Inflammatory macrophage (primary cell): ENCODE measurements around the gene PLA2G2F.
A peak's percentile ranks its signal among the peaks of the same experiment; 100 is the strongest.

Source experiments
- DNase-seq, 2 donors: peaks; one replicate each; pipeline ENCODE4 v3.0.0-alpha.2; 2020 to 2022

Gene PLA2G2F

GRCh38 chr1:20143318-20143717 is 4.2 kb downstream of the PLA2G2F start:
- DNase-seq: no peak

DNA sequence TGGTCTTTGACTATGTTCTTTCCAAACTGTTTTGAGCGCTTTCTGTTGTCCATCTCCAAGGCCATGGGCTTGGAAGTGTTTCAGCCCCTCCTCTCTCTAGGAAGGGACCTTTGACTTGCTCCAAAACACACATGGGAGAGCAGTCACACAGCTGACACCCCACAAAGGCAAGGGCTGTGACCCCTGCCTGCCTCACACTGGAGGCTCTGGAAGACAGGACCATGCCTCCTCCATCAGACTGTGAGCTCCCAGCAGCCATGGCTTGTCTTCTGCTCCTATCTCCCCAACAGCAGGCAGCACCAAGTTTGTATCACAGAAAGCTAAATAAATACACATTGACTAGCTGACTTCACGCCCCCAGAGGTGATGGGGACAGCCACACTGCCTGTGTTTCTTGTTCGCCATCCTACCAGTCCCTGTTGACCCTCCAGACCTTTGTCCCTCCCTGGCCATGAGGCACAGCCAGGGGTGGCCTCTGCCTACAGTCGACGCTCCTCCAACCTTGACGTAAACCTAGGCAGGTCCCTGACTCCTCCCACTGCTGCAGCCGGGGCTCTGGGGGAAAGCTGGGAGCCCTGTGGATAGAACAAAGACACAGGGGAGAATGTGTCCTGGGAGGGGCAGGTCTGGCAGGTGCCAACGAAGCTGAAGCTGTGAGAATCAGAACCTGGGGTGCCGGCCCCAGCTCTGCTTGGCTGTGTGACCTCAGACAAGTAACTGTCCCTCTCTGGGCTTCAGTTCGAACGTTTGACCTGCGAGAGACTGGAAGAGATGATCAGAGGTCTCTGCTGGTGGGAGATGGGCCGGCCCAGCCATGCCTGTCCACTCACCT is 4.8 kb downstream of the PLA2G2F start:
- no peak for DNase-seq

- DNase-seq: no peak
Observed at GRCh38 chr1:20147846-20148570, 8.9 kb downstream of the PLA2G2F start.

GRCh38 chr1:20148571-20149500 is 9.7 kb downstream of the PLA2G2F start:
- DNase-seq: no peak

DNA sequence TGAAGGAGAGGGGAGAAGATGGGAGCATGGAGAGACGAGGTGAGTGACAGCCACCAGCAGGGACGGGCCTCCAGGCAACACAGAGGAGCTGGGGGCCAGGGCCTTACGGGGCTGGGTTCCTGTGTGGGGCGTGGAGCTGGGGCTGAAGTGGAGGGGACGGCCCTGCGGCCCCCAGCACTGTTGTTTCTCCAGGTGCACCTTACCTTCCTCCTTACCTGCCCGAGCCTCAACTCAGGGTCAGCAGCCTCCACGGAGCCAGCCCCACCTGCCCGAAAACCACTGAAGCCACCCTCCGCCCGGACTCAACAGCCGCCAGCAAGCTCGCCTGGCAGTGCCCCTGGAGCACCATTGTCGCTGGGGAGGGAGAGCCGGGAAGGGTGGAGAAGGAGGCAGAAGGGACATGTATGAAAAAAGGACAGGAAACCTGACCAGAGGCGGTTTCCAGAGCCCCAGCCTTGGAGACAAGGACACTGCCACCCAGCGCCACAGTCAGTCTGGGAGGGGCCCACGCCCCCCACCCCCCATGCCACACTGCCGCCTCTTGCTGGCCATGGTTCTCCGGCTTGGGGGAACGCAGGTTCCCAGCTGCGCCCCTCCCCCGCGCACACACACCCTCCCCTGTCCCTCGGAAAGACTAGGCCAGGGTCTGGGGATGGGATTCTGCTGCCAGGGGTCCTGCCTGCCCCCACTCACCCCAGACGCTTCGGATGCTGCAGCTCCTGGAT is 10.6 kb downstream of the PLA2G2F start:
- no peak for DNase-seq

DNA sequence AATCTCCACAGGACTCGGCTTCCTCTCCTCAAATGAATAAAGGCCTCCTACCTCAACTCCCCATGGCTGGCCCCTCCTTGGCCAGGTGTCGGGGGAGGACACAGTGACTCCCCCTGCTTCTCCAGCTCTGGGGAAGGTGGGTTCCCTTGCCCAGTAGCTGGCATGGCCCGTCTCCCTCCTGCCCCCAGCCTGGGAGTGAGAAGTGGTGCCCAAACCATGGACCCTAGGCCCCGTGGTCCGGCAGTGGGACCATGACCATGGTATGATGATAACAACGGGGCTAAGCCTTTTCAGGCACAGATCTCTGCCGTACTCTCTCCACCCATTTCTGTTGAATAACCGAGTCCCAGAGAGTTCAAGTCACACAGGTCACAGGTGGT is 11.2 kb downstream of the PLA2G2F start:
- DNase-seq: no peak

DNA sequence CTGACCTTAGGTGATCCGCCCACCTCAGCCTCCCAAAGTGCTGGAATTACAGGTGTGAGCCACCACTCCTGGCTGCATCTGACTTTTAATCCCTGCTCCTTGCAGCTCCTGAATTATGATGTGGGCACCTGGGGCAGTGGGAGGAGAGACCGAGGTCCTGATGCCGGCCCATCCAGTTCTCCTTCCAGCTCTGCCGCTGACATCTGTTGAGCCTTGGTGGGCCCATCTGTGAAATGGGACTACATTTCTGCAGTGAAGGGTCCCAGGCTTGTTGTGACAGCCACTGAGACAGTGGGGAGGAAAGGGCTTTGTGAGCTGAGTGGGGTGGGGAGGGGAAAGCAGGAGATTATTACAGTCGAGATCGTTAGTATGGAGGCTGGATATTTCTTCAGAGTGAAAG is 11.8 kb downstream of the PLA2G2F start:
- no peak for DNase-seq

DNA sequence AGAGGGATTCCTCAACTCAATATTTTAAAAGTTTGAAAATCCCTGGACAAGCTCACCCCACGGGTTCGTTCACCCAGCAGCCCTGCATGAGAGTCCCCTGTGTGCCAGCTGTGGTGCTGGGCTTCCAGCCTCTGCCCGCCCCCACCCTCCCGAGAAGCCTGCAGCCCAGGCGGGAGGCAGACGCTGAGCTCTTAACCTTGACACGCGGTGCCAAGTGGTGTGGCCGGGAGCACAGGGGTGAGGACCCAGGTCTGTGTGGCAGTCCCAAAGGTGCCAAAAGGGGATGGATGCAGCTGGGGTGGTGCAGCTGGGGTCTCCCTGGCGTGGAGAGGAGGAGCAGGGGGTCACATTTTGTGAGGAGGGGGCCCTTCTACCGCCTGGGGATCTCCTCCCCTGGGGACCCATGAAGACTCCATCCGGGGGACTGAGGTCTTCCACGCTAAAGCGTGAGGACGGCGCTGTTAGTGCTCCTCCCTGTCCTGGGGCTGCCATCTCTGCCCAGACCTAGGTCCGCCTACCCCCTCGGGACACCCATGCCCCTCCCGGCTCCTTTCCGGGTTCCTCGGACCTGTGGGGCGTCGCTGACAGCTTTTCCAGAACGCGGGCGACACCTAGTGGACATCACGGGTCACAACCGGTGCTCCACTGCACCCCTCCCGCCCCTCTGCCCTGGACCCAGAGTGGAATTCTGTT is 12.9 kb downstream of the PLA2G2F start:
- DNase-seq: peak; percentile 61 to 70

GRCh38 chr1:20152599-20152930 is 13.4 kb downstream of the PLA2G2F start:
- no peak for DNase-seq

DNA sequence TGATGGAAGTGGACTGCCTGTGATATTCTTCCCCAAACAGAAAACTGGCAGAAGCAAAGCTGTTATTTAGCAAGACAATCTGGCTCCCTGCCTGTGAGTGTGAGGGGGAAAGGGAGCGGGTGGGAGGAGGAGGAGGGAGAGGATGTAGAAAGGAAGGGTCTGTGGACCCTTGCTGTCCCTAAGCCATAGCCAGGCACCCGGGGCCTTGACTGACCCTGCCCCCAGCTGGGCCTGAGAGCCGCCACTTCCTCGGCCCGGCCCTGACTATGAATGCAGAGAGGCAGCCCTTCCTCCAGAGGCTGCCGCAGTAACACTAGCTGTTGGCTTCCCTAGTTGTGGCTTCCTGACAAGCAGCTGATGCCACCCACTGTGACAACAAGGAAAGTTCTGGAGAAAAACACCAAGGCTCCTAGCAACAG is 13.9 kb downstream of the PLA2G2F start:
- peak; percentile 64 to 80 for DNase-seq

DNA sequence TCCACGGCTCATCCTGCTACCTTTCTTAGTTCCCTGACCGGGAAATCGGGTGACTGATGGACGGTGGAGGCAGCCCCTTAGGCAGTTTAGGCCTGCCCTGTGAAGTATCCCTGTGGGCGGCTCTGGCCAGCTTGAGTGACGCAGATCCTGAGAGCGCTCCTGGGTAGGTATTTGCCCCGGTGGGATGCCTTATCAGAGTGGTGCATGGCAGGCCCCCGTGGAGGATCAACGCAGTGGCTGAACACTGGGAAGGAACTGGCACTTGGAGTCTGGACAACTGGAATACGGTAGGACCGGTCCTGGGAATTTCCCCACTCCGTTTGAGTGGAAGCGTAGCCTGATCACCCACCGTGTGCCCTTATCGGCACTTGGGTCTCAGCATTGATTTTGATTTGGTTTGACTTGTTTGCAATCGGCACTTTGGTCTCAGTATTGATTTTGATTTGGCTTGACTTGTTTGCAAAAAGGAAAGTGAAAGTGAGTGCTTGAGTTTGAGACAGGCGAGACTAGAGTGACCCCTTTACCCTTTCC is 15.2 kb downstream of the PLA2G2F start:
- no peak for DNase-seq

DNA sequence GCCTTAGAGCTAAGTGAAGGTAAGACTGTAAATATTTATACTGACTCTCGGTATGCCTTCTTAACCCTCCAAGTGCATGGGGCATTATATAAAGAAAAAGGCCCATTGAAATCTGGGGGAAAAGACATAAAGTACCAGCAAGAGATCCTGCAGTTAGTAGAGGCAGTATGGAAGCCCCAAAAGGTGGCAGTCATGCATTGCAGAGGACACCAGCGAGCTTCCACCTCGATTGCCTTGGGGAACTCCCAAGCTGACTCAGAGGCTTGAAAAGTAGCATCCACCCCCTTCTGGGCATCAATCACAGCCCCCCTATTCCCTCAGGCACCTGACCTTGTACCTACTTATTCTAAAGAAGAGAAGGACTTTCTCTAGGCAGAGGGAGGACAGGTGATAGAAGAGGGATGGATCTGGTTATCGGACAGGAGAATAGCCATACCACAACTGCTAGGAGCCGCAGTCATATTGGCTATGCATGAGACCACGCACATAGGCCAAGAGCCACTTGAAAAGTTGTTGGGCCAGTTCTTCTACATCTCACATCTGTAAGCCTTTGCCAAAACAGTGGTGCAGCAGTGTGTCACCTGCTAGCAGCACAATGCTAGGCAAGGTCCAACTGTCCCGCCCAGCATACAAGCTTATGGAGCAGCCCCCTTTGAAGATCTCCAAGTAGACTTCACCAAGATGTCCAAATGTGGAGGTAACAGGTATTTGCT is 19.4 kb downstream of the PLA2G2F start:
- DNase-seq: no peak

DNA sequence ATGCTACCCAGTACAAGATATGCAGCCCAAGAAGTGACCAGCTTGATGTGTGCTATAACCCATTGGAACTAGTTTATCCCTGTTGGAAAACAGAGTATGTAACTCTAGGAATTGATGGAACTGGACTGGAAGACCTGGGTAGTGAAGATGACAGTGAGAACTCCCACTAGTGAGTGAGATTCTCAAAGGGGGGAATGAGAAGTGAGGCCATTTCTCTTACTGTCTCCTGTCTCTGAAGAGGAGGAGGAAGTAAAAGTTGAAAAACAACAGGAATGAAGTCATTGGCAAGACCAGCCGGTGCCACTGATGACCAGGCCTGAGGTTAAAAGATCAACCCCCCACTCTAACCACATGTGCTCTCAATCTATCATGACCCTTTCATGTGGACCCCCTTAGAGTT is 20.9 kb downstream of the PLA2G2F start:
- no peak for DNase-seq

DNA sequence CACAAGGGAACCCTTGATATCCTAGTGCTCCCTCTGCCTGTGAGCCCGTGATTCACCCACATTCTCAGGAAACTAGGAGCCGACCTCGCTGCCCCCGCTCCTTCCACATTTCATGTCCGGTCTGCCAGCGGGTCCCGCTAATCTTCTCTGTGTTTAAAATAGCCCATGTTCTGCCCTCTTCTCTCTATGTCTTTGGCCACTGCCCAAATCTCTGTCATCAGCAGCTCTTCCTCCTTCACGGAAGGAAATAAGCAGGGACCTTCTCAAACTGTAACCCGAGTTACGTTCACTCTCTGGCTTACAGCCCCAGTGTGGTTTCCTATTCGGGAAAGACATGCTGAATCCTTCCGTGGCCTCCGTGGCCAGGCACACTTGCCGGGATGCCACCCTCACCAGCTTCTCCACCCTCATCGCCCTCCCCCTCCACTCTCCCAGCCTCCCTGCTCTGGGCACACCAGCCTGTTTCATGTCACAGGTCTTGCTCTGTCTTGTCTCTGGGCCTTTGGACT is 25.6 kb downstream of the PLA2G2F start:
- DNase-seq: peak; percentile 32 to 37

GRCh38 chr1:20165522-20165951 is 26.4 kb downstream of the PLA2G2F start:
- peak in 1 of 2 donors; percentile 31 for DNase-seq

GRCh38 chr1:20166051-20166450 is 26.9 kb downstream of the PLA2G2F start:
- no peak for DNase-seq

DNA sequence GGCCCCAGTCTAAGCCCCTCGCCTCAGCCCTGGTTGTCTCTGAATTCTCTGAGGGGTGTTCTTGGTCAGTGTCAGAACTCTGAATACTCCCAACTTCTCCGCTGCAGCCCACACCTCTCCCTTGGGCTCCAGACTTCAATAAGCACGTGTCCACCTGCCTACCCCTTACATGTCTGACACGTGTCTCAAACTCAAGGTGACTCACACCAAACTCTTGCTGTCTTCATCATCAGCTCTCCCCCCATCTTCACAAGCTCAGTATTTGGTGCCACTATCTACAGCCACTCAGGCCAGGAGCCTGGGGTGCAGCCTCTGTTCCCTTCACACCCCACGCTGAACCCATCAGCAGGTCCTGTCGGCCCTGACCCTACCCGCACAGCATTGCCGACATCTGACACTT is 28.0 kb downstream of the PLA2G2F start:
- DNase-seq: no peak

DNA sequence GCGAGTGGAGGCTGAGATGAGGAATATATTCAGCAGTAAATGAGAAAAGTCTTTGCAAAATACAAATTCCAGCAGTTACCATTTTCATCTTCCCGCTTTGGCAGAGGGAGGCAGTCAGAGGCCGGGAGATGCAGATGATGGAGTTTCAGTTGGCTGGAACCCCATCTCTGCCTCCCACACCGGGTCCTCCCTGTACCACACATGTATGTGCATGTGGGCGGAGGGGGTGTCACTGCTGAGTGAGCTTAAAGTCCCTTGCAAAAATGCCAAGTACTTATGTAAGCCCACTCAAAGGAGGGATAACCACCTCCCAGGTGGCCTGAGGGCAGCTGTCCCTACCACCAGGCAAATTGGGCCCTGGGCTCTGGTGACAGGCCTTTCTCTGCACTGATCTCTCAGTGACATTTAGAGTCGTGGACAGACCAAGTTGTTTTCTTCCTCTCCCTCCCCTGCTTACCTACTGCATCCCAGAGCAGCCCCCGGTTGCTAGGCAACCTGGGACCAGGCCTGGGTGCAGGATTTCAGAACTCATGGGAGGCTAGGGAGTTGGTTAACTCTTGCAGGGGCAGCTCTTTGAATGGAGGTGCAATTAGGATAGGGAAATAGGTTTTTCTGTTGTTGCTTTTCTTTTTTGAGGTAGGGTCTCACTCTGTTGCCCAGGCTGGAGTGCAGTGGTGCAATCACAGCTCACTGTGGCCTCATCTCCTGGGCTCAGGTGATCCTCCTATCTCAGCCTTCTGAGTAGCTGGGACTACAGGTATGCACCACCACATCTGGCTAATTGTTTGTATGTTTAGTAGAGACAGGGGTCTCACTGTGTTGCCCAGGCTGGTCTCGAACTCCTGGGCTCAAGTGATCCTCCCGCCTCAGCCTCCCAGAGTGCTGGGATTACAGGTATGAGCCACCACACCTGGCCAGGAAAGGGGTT is 29.7 kb downstream of the PLA2G2F start:
- DNase-seq: no peak

DNA sequence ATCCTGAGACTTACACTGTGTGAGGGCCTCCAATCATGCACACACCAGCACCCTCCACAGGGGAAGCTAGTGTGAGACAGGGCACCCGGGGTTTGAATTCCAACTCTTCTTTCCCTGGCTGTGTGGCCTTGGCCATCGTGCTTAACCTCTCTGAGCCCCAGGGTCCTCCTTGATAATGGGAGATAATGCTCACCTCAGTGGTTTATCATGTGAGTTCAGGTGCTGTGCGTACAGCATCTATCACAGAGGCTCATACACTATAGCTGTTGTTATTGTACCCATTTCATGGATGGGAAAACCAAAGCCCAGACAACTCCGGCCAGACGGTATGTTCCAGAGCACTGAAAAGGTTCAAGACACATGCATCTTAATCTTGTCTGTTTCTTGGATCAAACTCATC is 30.8 kb downstream of the PLA2G2F start:
- no peak for DNase-seq
